CD14-positive monocyte (primary cell): ENCODE results near the gene PROZ. TPM values are rescaled to one million over a fixed set of nuclear protein-coding genes. Genes with fewer than 3 reads are reported as not detected.
A peak's percentile ranks its signal among the peaks of the same experiment; 100 is the strongest.

ENCODE experiments used
- DNase-seq, 3 donors: peaks; one replicate each; pipeline ENCODE4 v3.0.0-alpha.2; 2011 to 2022
- H2AFZ ChIP-seq: 2 replicates; pipeline ENCODE4 v1.6.0; 2012; ENCODE audit warnings: mild to moderate bottlenecking, low read depth, low read length, inconsistent platforms; ENCODE audit not compliant: insufficient read depth, poor library complexity, severe bottlenecking
- H3K27ac ChIP-seq, 2 donors: 1 replicate in 1 of 2; 2 replicates in 1 of 2; pipeline ENCODE4 v1.5.1; 2012 to 2013; ENCODE audit warnings: low read length in 2 of 2, control low read depth in 1 of 2, inconsistent platforms in 1 of 2, low read depth in 1 of 2, mild to moderate bottlenecking in 1 of 2
- H3K27me3 ChIP-seq, 2 donors: one replicate each; pipeline versions ENCODE4 v1.6.0 to v1.6.1; 2011 to 2013; ENCODE audit warnings: low read length in 2 of 2; ENCODE audit not compliant: control insufficient read depth in 2 of 2, insufficient read depth in 2 of 2
- H3K36me3 ChIP-seq, 2 donors: replicated peaks in 1 of 2; 1 replicate in 1 of 2; 2 replicates in 1 of 2; pipeline versions ENCODE4 v1.5.1 to v1.6.1; 2012 to 2013; ENCODE audit warnings: low read length in 2 of 2, control low read depth in 1 of 2, inconsistent platforms in 1 of 2, mild to moderate bottlenecking in 1 of 2; ENCODE audit not compliant: insufficient read depth in 2 of 2, control insufficient read depth in 1 of 2
- H3K4me1 ChIP-seq, 2 donors: 1 replicate in 1 of 2; 2 replicates in 1 of 2; pipeline versions ENCODE4 v1.5.1 to v1.6.1; 2012 to 2013; ENCODE audit warnings: low read length in 2 of 2, control low read depth in 1 of 2, inconsistent platforms in 1 of 2, mild to moderate bottlenecking in 1 of 2, moderate library complexity in 1 of 2; ENCODE audit not compliant: insufficient read depth in 2 of 2, control insufficient read depth in 1 of 2
- H3K4me2 ChIP-seq: replicated peaks from 2 replicates; pipeline ENCODE3; 2012; ENCODE audit warnings: low read length, moderate library complexity, mild to moderate bottlenecking; ENCODE audit not compliant: poor library complexity, severe bottlenecking; ENCODE audit errors: extremely low read depth
- H3K4me3 ChIP-seq, 3 experiments: fragments of 200-600 bp in 1 of 3; sonication (generic) in 1 of 3; replicated peaks in 1 of 3; 1 replicate in 2 of 3; 2 replicates in 1 of 3; pipeline ENCODE4 v1.5.1; 2011 to 2013; ENCODE audit warnings: low read length in 3 of 3, mild to moderate bottlenecking in 3 of 3, control low read depth in 2 of 3, low read depth in 2 of 3, inconsistent platforms in 1 of 3, moderate library complexity in 1 of 3
- H3K79me2 ChIP-seq: 2 replicates; pipeline ENCODE4 v1.6.0; 2012; ENCODE audit warnings: mild to moderate bottlenecking, control low read depth, inconsistent platforms, low read length, moderate library complexity; ENCODE audit not compliant: insufficient read depth
- H3K9ac ChIP-seq: 2 replicates; pipeline ENCODE4 v1.6.0; 2017; ENCODE audit warnings: low read length, mild to moderate bottlenecking; ENCODE audit not compliant: insufficient read depth, poor library complexity, severe bottlenecking
- H3K9me3 ChIP-seq, 2 donors: replicated peaks in 1 of 2; 1 replicate in 1 of 2; 2 replicates in 1 of 2; pipeline versions ENCODE4 v1.5.1 to v1.6.1; 2012 to 2013; ENCODE audit warnings: low read length in 2 of 2, control low read depth in 1 of 2; ENCODE audit not compliant: control insufficient read depth in 1 of 2, insufficient read depth in 1 of 2
- H4K20me1 ChIP-seq: 2 replicates; pipeline ENCODE4 v1.6.0; 2012; ENCODE audit warnings: mild to moderate bottlenecking, low read length, control low read depth, moderate library complexity; ENCODE audit not compliant: insufficient read depth
- H3K27ac Mint-ChIP-seq, 7 donors: one replicate each; pipeline ENCODE4 v1.8.0; 2020; ENCODE audit warnings: mild to moderate bottlenecking in 7 of 7, mixed read lengths in 7 of 7, moderate library complexity in 6 of 7, inconsistent platforms in 2 of 7
- H3K27me3 Mint-ChIP-seq, 3 donors: one replicate each; pipeline ENCODE4 v1.8.0; 2021 to 2022; ENCODE audit warnings: low read depth in 3 of 3, mild to moderate bottlenecking in 3 of 3, mixed read lengths in 3 of 3, moderate library complexity in 3 of 3, inconsistent platforms in 1 of 3
- H3K36me3 Mint-ChIP-seq, 2 donors: one replicate each; pipeline ENCODE4 v1.8.0; 2020; ENCODE audit warnings: mixed read lengths in 2 of 2, inconsistent platforms in 1 of 2, mild to moderate bottlenecking in 1 of 2
- H3K4me1 Mint-ChIP-seq: one replicate; pipeline ENCODE4 v1.8.0; 2020; ENCODE audit warnings: mild to moderate bottlenecking, mixed read lengths
- H3K4me3 Mint-ChIP-seq, 2 donors: one replicate each; pipeline ENCODE4 v1.8.0; 2020; ENCODE audit warnings: mild to moderate bottlenecking in 2 of 2, mixed read lengths in 2 of 2, moderate library complexity in 1 of 2
- H3K9me3 Mint-ChIP-seq, 7 donors: one replicate each; pipeline ENCODE4 v1.8.0; 2020 to 2022; ENCODE audit warnings: mixed read lengths in 7 of 7, mild to moderate bottlenecking in 6 of 7, moderate library complexity in 6 of 7, inconsistent platforms in 2 of 7
- WGBS: methylation state at CpG from one replicate; pipeline ENCODE4 v1.1.5; 2013; ENCODE audit warnings: missing lambda C conversion rate; ENCODE audit not compliant: insufficient coverage; 5-methylcytosine and 5-hydroxymethylcytosine counted together
- intact Hi-C, 2 donors: fragments of 100-400 bp; cut with micrococcal nuclease; formaldehyde crosslinking; loops; one replicate each; pipeline versions ENCODE4 v1.15.0 to v1.15.1; 2023
- polyA plus RNA-seq, 3 donors: library from polyadenylated mRNA; depleted of rRNA in 1 of 3; unstranded in 2 of 3; stranded (reverse) in 1 of 3; fragments of 300-500 nt in 2 of 3; fragments of >200 nt in 1 of 3; fragmentation: Illumina TruSeq in 2 of 3; gene quantifications; 1 replicate in 2 of 3; 2 replicates in 1 of 3; pipeline ENCODE4 v1.2.3, GENCODE V29; 2012 to 2021
- TF ChIP-seq, protein P1 (sequence below): fragments of 200-600 bp; IDR thresholded peaks from one replicate; pipeline ENCODE4 v1.8.0; 2022; ENCODE audit warnings: antibody characterized with exemption, mild to moderate bottlenecking

The PROZ gene
- polyA plus RNA-seq, 3 donors, result not detected

- H3K4me1 Mint-ChIP-seq, result peaks cover 25% of the 10 kb centered on the region
- Histone ChIP-seq H4K20me1 (peaks cover 28% of the 10 kb centered on the region), H2AFZ (no peak overlapping the region), H3K36me3 (peaks cover 20 to 46% of the 10 kb centered on the region in 2 donors), H3K27ac (no peak overlapping the region), H3K9me3 (no peaks in the 10 kb centered on the region), H3K27me3 (no peaks in the 10 kb centered on the region), H3K4me3 (no peak overlapping the region), H3K9ac (no peak overlapping the region), H3K4me1 (peaks cover 7 to 10% of the 10 kb centered on the region in 2 donors), H3K4me2 (no peak overlapping the region), H3K79me2 (peaks cover 71% of the 10 kb centered on the region)
- no peaks in the 10 kb centered on the region for H3K9me3 Mint-ChIP-seq
- intact Hi-C loops, result loop anchor here in 1 of 2 donors (10.0 kb wide), 1 partner anchor 618 kb away; the partner anchor contains the start of gene TUBGCP3
- no peak for DNase-seq
- TF ChIP-seq, protein P1, sequence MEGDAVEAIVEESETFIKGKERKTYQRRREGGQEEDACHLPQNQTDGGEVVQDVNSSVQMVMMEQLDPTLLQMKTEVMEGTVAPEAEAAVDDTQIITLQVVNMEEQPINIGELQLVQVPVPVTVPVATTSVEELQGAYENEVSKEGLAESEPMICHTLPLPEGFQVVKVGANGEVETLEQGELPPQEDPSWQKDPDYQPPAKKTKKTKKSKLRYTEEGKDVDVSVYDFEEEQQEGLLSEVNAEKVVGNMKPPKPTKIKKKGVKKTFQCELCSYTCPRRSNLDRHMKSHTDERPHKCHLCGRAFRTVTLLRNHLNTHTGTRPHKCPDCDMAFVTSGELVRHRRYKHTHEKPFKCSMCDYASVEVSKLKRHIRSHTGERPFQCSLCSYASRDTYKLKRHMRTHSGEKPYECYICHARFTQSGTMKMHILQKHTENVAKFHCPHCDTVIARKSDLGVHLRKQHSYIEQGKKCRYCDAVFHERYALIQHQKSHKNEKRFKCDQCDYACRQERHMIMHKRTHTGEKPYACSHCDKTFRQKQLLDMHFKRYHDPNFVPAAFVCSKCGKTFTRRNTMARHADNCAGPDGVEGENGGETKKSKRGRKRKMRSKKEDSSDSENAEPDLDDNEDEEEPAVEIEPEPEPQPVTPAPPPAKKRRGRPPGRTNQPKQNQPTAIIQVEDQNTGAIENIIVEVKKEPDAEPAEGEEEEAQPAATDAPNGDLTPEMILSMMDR, result no peak
- H3K27ac Mint-ChIP-seq, result peak overlapping the region in 1 of 7 donors; percentile 71
- H3K27me3 Mint-ChIP-seq, result no peaks in the 10 kb centered on the region
- no peak overlapping the region for H3K4me3 Mint-ChIP-seq
- peaks cover 27 to 56% of the 10 kb centered on the region in 2 donors for H3K36me3 Mint-ChIP-seq
- WGBS, result no CpG with 5 or more reads among the region's 4 CpGs
These were observed 44.5 kb downstream of the PROZ start for GRCh38 chr13:113202912-113203311.

DNA sequence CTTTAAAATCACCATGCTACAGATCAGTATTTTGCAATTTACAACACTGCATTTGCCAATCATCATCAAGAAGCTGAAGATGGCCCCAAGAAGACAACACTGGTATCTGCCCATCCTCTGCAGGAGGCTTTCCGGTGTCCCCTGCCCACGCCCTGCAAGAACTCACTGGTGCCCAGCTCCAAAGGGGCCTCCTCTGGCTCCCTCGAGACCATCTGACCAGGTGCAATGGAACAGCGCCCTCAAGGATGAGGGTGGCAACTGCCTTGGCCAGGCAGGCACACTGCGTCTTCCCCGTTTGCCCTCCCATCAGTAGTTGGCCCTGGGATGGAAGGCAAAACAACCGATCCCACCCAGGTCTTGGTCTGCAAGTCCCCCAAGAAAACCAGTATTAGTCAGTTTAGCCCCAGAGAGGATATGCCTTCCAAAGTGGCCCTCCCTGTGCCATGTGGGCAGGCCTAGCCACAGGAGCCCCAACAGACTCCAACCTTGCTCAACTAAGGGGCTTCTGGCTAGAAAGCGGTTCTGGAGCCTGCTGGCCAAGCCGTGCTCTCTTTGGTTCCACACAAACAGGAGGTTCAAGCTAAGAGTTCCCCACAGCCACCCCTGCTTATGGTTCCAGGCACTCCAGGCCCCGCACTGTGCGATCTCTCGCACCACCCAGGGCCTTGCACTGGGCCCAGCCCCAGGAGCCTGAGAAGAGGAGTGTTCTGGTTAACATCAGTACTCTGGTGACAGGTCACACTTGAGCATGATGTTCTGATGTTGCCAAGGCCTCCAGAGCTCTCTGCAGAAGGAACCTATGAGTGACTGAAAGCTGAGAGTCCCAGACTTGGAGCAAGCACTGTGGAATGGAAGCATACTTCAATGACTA, 45.3 kb downstream of the PROZ start:
- Histone ChIP-seq H3K4me1 (peaks cover 9 to 14% of the 10 kb centered on the region in 2 donors), H4K20me1 (peaks cover 28% of the 10 kb centered on the region)

More for the DNA sequence above, 45.3 kb downstream of the PROZ start:
- no peak overlapping the region for H3K9ac ChIP-seq
- H3K4me2 ChIP-seq, result no peak overlapping the region
- H2AFZ ChIP-seq, result no peak overlapping the region
- 96% methylated on average over 12 of the region's 12 CpGs for WGBS
- intact Hi-C loops, result loop anchor here in 1 of 2 donors (10.0 kb wide), 1 partner anchor 619 kb away; the partner anchor contains the start of gene TUBGCP3
- Mint-ChIP-seq H3K36me3 (peaks cover 20 to 48% of the 10 kb centered on the region in 2 donors), H3K27ac (peak overlapping the region in 2 of 7 donors; percentile 14 to 60), H3K9me3 (no peaks in the 10 kb centered on the region), H3K4me1 (peaks cover 26% of the 10 kb centered on the region), H3K4me3 (no peak overlapping the region), H3K27me3 (no peaks in the 10 kb centered on the region)
- peak overlapping the region in 1 of 2 donors; percentile 12 for H3K27ac ChIP-seq
- H3K4me3 ChIP-seq, result no peak overlapping the region
- H3K36me3 ChIP-seq, result peaks cover 15 to 38% of the 10 kb centered on the region in 2 donors
- H3K9me3 ChIP-seq, result no peaks in the 10 kb centered on the region
- no peak for DNase-seq
- no peaks in the 10 kb centered on the region for H3K27me3 ChIP-seq
- TF ChIP-seq, protein P1, result no peak
- peaks cover 75% of the 10 kb centered on the region for H3K79me2 ChIP-seq
